GM12874 (cell line): ENCODE results near the gene ALDH2.

Experiments
- CTCF ChIP-seq: IDR thresholded peaks from 2 replicates; pipeline ENCODE4 v1.5.1; 2011; ENCODE audit warnings: low read depth, mild to moderate bottlenecking, control low read depth, low read length, moderate library complexity; ENCODE audit not compliant: insufficient read depth

Gene ALDH2

GRCh38 chr12:111798182-111798581 lies 31.4 kb downstream of the ALDH2 start:
- no peak for TF ChIP-seq CTCF

GRCh38 chr12:111799758-111800157 lies 33.0 kb downstream of the ALDH2 start:
- TF ChIP-seq CTCF, result no peak

- no peak for TF ChIP-seq CTCF
These were observed 36.4 kb downstream of the ALDH2 start for GRCh38 chr12:111803038-111803626.

- TF ChIP-seq CTCF, result no peak
These were observed 37.1 kb downstream of the ALDH2 start for GRCh38 chr12:111803851-111804250.

- TF ChIP-seq CTCF, result no peak
These were observed 39.6 kb downstream of the ALDH2 start for GRCh38 chr12:111806304-111806703.

- no peak for TF ChIP-seq CTCF
These were observed 40.5 kb downstream of the ALDH2 start for GRCh38 chr12:111807232-111807631.

GRCh38 chr12:111812881-111813741 lies 46.4 kb downstream of the ALDH2 start:
- peak; percentile 81 for TF ChIP-seq CTCF
